ENCODE measurements around the gene KCNH8.

The KCNH8 gene

GRCh38 chr3:19473971-19474580 is 325.8 kb downstream of the KCNH8 start:
- DNase-seq: peak in 1 of 56 donors; percentile 6

GRCh38 chr3:19476281-19476680 is 328.0 kb downstream of the KCNH8 start:
- no peak for DNase-seq

GRCh38 chr3:19485267-19485666 is 337.0 kb downstream of the KCNH8 start:
- no peak for DNase-seq

GRCh38 chr3:19487386-19487785 is 339.1 kb downstream of the KCNH8 start:
- no peak for DNase-seq

- no peak for DNase-seq
These were observed 340.6 kb downstream of the KCNH8 start for GRCh38 chr3:19488939-19489338.

GRCh38 chr3:19489936-19490335 is 341.6 kb downstream of the KCNH8 start:
- DNase-seq: no peak

- DNase-seq: no peak
These were observed 357.9 kb downstream of the KCNH8 start for GRCh38 chr3:19506171-19506570.

- DNase-seq: no peak
These were observed 374.0 kb downstream of the KCNH8 start for GRCh38 chr3:19522305-19522704.

GRCh38 chr3:19526071-19526470 is 377.8 kb downstream of the KCNH8 start:
- DNase-seq: no peak

GRCh38 chr3:19527746-19528145 is 379.4 kb downstream of the KCNH8 start:
- no peak for DNase-seq

- no peak for DNase-seq
These were observed 383.1 kb downstream of the KCNH8 start for GRCh38 chr3:19531426-19531825.

- no peak for DNase-seq
These were observed 391.4 kb downstream of the KCNH8 start for GRCh38 chr3:19539518-19540392.

GRCh38 chr3:19540464-19540863 is 392.2 kb downstream of the KCNH8 start:
- no peak for DNase-seq

- DNase-seq: no peak
These were observed 393.0 kb downstream of the KCNH8 start for GRCh38 chr3:19541284-19541683.

- DNase-seq: peak in 7 of 56 donors; percentile 2 to 16 (median 11)
These were observed 395.0 kb downstream of the KCNH8 start for GRCh38 chr3:19543212-19543841.

- no peak for DNase-seq
These were observed 399.6 kb downstream of the KCNH8 start for GRCh38 chr3:19547665-19548464.

GRCh38 chr3:19559724-19560442 is 411.6 kb downstream of the KCNH8 start:
- no peak for DNase-seq

GRCh38 chr3:19573644-19574043 is 425.3 kb downstream of the KCNH8 start:
- no peak for DNase-seq

GRCh38 chr3:19574268-19574667 is 426.0 kb downstream of the KCNH8 start:
- DNase-seq: no peak

GRCh38 chr3:19576343-19576742 is 428.0 kb downstream of the KCNH8 start:
- no peak for DNase-seq

Measured in amygdala (tissue), 56 donors.